GM23338 (cell line): Measurements from ENCODE around the gene STON1. TPM values are rescaled to one million over a fixed set of nuclear protein-coding genes. Genes with fewer than 3 reads are reported as not detected.

Source experiments
- ATAC-seq: fragments of 200-7000 bp; cut with Tn5 transposase; 3 replicates; pipeline ENCODE4 v1.9.1; 2020
- DNase-seq: peaks from one replicate; pipeline ENCODE4 v3.0.0-alpha.2; 2015; ENCODE audit warnings: low spot score
- H2AFZ ChIP-seq: fragments of 200-600 bp; sonication (generic); 2 replicates; pipeline ENCODE4 v1.8.0; 2016; ENCODE audit warnings: antibody characterized with exemption, mild to moderate bottlenecking, moderate library complexity
- H3F3A ChIP-seq: fragments of 200-600 bp; sonication (generic); replicated peaks from 2 replicates; pipeline ENCODE4 v1.8.0; 2017; ENCODE audit warnings: antibody characterized with exemption, mixed run types, low read depth
- H3K27ac ChIP-seq: fragments of 200-600 bp; sonication (generic); 2 replicates; pipeline ENCODE4 v1.6.1; 2016; ENCODE audit warnings: low read depth
- H3K27me3 ChIP-seq: fragments of 200-600 bp; sonication (generic); 2 replicates; pipeline ENCODE4 v1.8.0; 2016; ENCODE audit warnings: mild to moderate bottlenecking, mixed run types, moderate library complexity; ENCODE audit not compliant: insufficient read depth
- H3K36me3 ChIP-seq: fragments of 200-600 bp; sonication (generic); 2 replicates; pipeline ENCODE4 v1.8.0; 2016; ENCODE audit warnings: mild to moderate bottlenecking; ENCODE audit not compliant: insufficient read depth
- H3K4me1 ChIP-seq: fragments of 200-600 bp; sonication (generic); 2 replicates; pipeline ENCODE4 v1.8.0; 2016; ENCODE audit warnings: mild to moderate bottlenecking, moderate library complexity; ENCODE audit not compliant: insufficient read depth
- H3K4me2 ChIP-seq: fragments of 200-600 bp; sonication (generic); 2 replicates; pipeline ENCODE4 v1.7.1; 2017; ENCODE audit warnings: mixed run types
- H3K4me3 ChIP-seq: fragments of 200-600 bp; sonication (generic); 2 replicates; pipeline ENCODE4 v1.6.1; 2016; ENCODE audit warnings: mixed run types
- H3K79me2 ChIP-seq: fragments of 200-600 bp; sonication (generic); replicated peaks from 2 replicates; pipeline ENCODE4 v1.8.0; 2017; ENCODE audit warnings: mild to moderate bottlenecking; ENCODE audit not compliant: insufficient read depth
- H3K9me2 ChIP-seq: fragments of 200-600 bp; sonication (generic); 2 replicates; pipeline ENCODE4 v1.8.0; 2017; ENCODE audit not compliant: insufficient read depth
- H4K20me1 ChIP-seq: fragments of 200-600 bp; sonication (generic); replicated peaks from 2 replicates; pipeline ENCODE4 v1.8.0; 2017; ENCODE audit warnings: mild to moderate bottlenecking; ENCODE audit not compliant: insufficient read depth
- H3K27ac Mint-ChIP-seq: 2 replicates; pipeline ENCODE4 v1.8.0; 2020; ENCODE audit warnings: inconsistent platforms, mild to moderate bottlenecking, moderate library complexity, mixed read lengths
- H3K27me3 Mint-ChIP-seq: 3 replicates; pipeline ENCODE4 v1.8.0; 2022; ENCODE audit warnings: low read depth, mild to moderate bottlenecking, moderate library complexity, mixed read lengths, inconsistent platforms; ENCODE audit not compliant: insufficient read depth, poor library complexity
- H3K36me3 Mint-ChIP-seq: 3 replicates; pipeline ENCODE4 v1.8.0; 2021; ENCODE audit warnings: low read depth, mild to moderate bottlenecking, inconsistent platforms, moderate library complexity, mixed read lengths
- H3K4me1 Mint-ChIP-seq: 3 replicates; pipeline ENCODE4 v1.8.0; 2020; ENCODE audit warnings: mild to moderate bottlenecking, inconsistent platforms, mixed read lengths
- H3K4me3 Mint-ChIP-seq: 3 replicates; pipeline ENCODE4 v1.8.0; 2021; ENCODE audit warnings: moderate library complexity, mild to moderate bottlenecking, inconsistent platforms, mixed read lengths
- H3K9me3 Mint-ChIP-seq: 3 replicates; pipeline ENCODE4 v1.8.0; 2020; ENCODE audit warnings: moderate library complexity, mild to moderate bottlenecking, inconsistent platforms, mixed read lengths
- EZH2phosphoT487 ChIP-seq: fragments of 200-600 bp; sonication (generic); IDR thresholded peaks from one replicate; pipeline ENCODE4 v1.8.1; 2018; ENCODE audit warnings: antibody characterized with exemption; ENCODE audit not compliant: unreplicated experiment
- POLR2AphosphoS5 ChIP-seq: IDR thresholded peaks from 2 replicates; pipeline ENCODE4 v1.6.1; 2016; ENCODE audit warnings: antibody characterized with exemption, low read depth
- ZNF331 ChIP-seq: fragments of 250-450 bp; sonication (Bioruptor Pico); IDR thresholded peaks from 2 replicates; pipeline ENCODE4 v1.5.0; 2020; ENCODE audit warnings: low read depth, mild to moderate bottlenecking, moderate library complexity
- polyA plus RNA-seq: library from polyadenylated mRNA; unstranded; fragments of >200 nt; fragmentation: Nextera tagmentation; extraction: Ambion mirVana; gene quantifications from 2 replicates; pipeline ENCODE4 v1.2.1, GENCODE V29; 2016
- total RNA-seq: library from RNA; depleted of rRNA; stranded (reverse); fragments of >200 nt; shearing (Covaris generic); gene quantifications from 2 replicates; pipeline ENCODE4 v1.2.3, GENCODE V29; 2014
- TF ChIP-seq, protein P1 (sequence below), 2 experiments: fragments of 200-600 bp in 1 of 2; sonication (generic) in 1 of 2; conservative IDR thresholded peaks; 2 replicates each; pipeline versions ENCODE4 v1.5.1 to v1.6.1; 2016 to 2017; ENCODE audit warnings: antibody characterized with exemption in 2 of 2, low read depth in 2 of 2, mild to moderate bottlenecking in 2 of 2, moderate library complexity in 1 of 2

Gene STON1
- total and polyA plus RNA-seq, 2 experiments from 2014 or later = 5.4 to 14.4 TPM

DNA sequence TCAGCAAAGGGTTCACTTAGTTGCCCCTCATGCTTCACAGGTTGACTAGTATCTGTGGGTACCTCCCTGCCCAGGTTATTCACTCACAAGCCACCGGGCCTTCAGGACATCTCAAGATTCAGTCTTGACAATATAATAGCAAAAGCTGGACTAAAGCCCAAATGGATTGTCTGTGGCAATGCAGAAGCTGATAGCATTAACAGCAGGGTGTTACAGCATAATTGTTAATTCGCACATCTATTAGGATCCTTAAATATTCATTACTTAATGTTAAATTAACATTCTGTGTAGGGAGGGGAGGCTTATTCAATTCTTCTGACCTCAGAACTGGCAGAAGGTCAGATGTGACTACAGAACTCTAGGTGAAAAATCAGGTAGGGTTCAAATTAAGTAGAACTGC is 67.5 kb downstream of the STON1 start:
- TF ChIP-seq POLR2AphosphoS5 = no peak
- no peak for TF ChIP-seq ZNF331 (CRISPR knock-in tag)
- Mint-ChIP-seq H3K4me1 (no peaks in the 10 kb centered on the region), H3K36me3 (no peaks in the 10 kb centered on the region), H3K27ac (no peak overlapping the region), H3K4me3 (no peak overlapping the region), H3K9me3 (no peaks in the 10 kb centered on the region), H3K27me3 (peaks cover 2% of the 10 kb centered on the region)
- no peaks in the 10 kb centered on the region for H3K9me2 ChIP-seq
- no peak overlapping the region for H3K4me3 ChIP-seq
- H3K27me3 ChIP-seq = no peaks in the 10 kb centered on the region
- H3K27ac ChIP-seq = no peak overlapping the region
- no peak overlapping the region for H3K4me2 ChIP-seq
- DNase-seq (no peak), ATAC-seq (no peak)
- no peaks in the 10 kb centered on the region for H3K36me3 ChIP-seq
- no peaks in the 10 kb centered on the region for H3K79me2 ChIP-seq
- no peak overlapping the region for H2AFZ ChIP-seq
- no peaks in the 10 kb centered on the region for H4K20me1 ChIP-seq
- H3K4me1 ChIP-seq = no peaks in the 10 kb centered on the region
- H3F3A ChIP-seq = no peaks in the 10 kb centered on the region

DNA sequence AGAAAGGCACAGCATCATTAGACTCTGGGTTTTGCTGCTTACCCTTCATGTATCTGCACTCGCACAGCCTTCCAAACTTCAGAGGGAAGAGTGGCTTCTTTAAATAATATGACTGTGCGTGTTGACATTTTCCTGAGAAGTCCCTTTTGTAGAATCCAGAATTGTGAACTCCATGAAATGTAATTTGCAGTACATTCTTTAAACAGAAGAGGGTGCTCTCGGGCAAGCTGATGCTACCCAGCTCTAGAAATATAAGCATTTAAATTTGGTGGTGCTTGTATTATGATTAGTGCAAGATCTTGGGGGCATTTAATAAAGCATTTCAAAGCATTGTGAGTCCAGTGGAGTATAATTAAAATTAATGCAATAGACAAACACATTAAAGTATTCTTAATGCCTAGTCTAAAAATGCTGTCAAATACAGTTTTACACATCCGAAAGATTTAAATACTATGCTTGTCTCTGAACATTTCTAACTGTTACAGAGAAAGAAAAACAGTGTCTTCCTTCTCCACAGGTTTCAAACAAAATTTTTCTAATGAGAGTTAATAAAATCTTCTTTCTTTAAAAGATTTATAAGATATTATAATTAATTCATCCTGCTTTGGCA is 70.4 kb downstream of the STON1 start:
- Histone ChIP-seq H4K20me1 (no peaks in the 10 kb centered on the region), H3K79me2 (no peaks in the 10 kb centered on the region), H3K4me1 (no peaks in the 10 kb centered on the region), H2AFZ (no peak overlapping the region), H3K27ac (no peak overlapping the region), H3K27me3 (no peaks in the 10 kb centered on the region), H3F3A (no peaks in the 10 kb centered on the region), H3K4me2 (no peak overlapping the region), H3K4me3 (no peak overlapping the region), H3K36me3 (no peaks in the 10 kb centered on the region), H3K9me2 (no peaks in the 10 kb centered on the region)
- no peaks in the 10 kb centered on the region for H3K36me3 Mint-ChIP-seq
- ATAC-seq (peak; percentile 38; the same call in 1 of the 3 replicates), DNase-seq (peak; percentile 67)
- no peaks in the 10 kb centered on the region for H3K4me1 Mint-ChIP-seq
- H3K4me3 Mint-ChIP-seq = no peak overlapping the region
- no peak overlapping the region for H3K27ac Mint-ChIP-seq
- TF ChIP-seq EZH2phosphoT487 = no peak
- TF ChIP-seq, protein P1, sequence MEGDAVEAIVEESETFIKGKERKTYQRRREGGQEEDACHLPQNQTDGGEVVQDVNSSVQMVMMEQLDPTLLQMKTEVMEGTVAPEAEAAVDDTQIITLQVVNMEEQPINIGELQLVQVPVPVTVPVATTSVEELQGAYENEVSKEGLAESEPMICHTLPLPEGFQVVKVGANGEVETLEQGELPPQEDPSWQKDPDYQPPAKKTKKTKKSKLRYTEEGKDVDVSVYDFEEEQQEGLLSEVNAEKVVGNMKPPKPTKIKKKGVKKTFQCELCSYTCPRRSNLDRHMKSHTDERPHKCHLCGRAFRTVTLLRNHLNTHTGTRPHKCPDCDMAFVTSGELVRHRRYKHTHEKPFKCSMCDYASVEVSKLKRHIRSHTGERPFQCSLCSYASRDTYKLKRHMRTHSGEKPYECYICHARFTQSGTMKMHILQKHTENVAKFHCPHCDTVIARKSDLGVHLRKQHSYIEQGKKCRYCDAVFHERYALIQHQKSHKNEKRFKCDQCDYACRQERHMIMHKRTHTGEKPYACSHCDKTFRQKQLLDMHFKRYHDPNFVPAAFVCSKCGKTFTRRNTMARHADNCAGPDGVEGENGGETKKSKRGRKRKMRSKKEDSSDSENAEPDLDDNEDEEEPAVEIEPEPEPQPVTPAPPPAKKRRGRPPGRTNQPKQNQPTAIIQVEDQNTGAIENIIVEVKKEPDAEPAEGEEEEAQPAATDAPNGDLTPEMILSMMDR (conservative IDR thresholded peaks at IDR 0.05; ENCODE audit: low read depth in 2 of 2) = peak; percentile 74 to 89
- peaks cover 2% of the 10 kb centered on the region for H3K27me3 Mint-ChIP-seq
- no peaks in the 10 kb centered on the region for H3K9me3 Mint-ChIP-seq

GRCh38 chr2:48600917-48601316 is 71.0 kb downstream of the STON1 start:
- no peak overlapping the region for H3K4me3 ChIP-seq
- H3K27ac ChIP-seq = no peak overlapping the region
- Mint-ChIP-seq H3K36me3 (no peaks in the 10 kb centered on the region), H3K27ac (no peak overlapping the region), H3K4me3 (no peak overlapping the region), H3K27me3 (no peaks in the 10 kb centered on the region), H3K9me3 (no peaks in the 10 kb centered on the region), H3K4me1 (no peaks in the 10 kb centered on the region)
- no peak overlapping the region for H2AFZ ChIP-seq
- H3K4me2 ChIP-seq = no peak overlapping the region
- no peaks in the 10 kb centered on the region for H4K20me1 ChIP-seq
- no peaks in the 10 kb centered on the region for H3F3A ChIP-seq
- no peak for DNase-seq
- ATAC-seq = no peak
- H3K27me3 ChIP-seq = no peaks in the 10 kb centered on the region
- no peaks in the 10 kb centered on the region for H3K9me2 ChIP-seq
- no peaks in the 10 kb centered on the region for H3K4me1 ChIP-seq
- no peaks in the 10 kb centered on the region for H3K79me2 ChIP-seq
- no peak for TF ChIP-seq EZH2phosphoT487
- H3K36me3 ChIP-seq = no peaks in the 10 kb centered on the region
